Measurements from ENCODE around the gene MGRN1.

Gene MGRN1

DNA sequence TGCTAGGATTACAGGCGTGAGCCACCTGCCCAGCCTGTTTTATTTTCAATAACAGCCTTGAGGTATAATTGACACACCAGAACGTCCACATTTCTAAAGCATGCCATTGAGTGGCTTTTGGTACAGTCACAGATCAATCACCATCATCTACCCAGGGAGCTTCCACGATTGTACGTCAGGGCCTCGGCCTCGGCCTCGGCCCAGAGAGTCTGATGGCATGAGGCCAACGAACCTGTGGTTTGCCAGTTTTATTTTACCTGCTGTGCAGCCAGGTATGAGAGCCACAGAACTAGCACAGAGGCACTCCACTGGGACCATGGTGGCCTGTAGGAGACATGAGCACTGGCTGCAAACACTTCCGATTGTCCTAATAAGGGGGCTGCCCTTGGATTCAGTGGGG is 18.3 kb upstream of the MGRN1 start:
- DNase-seq, result no peak

DNA sequence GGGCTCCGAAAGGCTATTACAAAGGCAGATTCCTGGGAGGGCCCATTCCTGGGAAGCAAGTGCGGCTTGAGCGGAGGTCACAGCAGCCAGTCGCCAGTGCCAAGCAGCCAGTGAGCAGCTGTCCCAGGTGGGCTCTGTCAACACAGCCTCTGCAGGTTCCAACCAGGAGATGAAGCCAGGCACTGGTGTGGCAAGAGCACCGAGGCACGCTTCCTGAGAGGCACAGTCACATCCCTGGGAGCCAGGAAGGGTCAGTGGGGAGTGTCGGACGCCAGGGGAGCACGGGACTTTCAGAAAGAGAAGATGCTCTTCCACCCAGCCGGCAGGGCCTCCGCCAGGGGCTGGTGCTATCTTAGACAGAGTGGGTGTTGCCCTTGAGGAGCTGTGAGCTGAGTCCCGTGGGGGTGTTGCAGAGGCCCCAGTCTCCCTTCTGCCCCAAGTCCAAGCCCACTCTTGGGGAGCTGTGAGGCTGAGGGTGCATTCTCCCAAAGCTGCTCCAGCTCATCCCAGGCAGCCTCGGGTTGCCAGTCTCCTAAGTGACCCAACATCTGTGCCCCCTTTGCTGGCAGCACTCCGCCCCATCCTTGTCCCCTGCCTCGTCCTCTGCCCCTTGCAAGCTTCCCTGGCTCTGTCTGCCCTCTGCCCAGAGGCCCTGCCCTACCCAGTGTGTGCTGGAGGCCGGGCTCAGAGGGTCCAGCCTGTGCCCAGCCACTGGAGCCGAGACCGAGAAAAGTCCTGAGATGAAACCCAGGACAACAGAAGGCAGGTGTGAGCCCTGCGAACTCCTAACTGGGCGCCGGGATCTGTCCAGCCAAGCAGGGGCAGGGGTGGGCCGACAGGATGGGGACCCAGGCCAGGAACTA is 16.6 kb upstream of the MGRN1 start:
- no peak for DNase-seq

DNA sequence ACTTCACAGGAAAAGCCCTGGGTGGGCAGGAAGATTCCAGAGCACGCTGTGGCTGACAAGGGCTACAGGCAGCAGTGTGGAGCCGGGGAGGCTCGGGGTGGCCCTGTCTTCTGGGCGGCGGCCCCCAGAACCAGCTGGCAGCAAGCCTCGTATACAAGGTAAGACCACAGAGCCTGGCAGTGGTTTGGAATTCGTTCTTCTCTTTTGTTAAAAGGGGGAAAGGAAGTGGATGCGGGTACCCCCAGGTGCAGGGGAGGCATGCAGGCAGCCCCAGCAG is 16.0 kb upstream of the MGRN1 start:
- no peak for DNase-seq

DNA sequence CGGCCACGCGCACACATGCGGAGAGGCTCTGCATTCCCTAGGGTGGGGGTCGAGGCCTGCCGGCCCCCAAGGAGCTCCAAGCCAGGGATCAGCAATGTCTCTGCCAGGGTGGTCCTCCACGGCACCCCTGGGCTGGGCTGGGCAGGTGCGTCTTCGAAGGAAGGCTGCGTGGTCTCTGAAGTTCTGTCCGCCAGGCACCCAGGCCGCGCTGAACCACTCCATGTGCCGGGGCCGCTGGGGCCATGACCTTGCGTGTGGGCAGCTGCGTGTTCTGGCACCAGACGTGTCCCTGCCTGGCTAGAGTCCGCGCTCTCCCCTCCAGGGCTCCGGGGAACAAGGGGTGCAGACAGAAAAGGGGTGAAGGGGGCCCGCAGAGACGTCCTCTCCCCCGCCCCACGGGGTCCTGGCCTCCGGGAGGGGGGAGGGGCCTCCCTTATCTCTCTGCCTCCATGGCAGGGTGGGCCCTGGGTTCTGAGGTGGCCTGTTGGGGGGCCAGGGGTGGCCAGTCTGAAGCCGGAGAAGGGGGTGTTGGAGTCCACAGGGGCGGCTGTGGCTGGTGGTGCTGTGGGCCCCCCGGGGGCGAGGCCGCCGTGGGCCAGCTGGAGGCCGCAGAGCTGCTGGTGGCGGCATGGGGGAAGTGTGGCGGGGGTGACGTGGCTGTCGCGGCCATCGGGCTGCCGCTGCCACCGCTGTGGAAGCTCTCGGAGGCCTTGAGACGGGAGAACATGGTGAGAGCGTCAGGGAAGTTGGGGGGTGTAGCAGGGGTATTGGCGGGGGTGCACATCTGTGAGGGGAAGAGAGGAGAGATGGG is 15.2 kb upstream of the MGRN1 start:
- DNase-seq, result no peak

DNA sequence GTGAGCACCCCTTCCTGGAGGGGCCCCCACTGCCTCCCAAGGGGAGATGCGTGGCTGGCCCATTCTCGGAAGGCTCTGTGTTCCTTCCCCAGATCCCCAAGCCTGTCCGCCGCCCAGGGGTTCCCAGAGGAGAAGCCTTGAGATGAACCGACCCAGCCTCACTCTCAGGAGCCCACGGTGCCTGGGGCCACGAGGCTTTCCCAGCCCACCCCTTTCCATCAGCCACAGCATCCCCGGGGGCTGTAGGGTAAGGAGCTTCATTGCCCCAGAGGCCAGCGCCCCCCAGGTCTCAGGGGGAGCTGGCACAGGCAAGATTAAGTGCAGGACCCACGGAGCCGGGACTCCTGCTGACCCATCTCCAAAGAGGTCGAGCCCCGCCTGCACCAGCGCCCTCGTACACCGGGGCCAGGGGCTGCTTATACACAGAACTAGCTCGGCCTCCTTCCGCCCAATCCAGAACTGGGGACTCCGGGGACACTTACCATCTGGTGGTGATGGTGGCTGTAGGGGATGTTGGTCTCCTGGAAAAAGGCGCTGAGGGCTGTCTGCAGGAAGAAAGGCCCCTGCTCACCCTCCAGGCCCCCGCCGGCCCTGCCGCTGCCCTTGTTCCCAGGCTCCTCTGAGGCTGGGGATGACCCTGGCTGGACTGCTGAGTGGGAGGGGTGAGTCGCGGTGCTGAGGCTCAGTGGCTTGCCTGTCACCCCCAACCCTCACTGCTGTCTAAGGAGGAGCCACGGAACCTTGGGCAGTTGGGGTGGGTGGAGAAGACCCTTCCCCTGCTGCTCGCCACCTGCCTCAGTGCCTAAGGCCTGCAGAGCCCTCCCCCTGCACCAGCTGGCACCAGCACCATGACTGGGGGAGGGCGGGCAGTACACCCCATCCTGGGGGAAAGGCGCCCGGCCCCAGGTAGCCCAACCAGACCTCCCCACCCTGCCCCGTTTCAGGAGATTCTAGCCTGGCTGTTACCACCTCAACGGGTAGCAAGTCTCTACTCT is 14.3 kb upstream of the MGRN1 start:
- DNase-seq, result no peak

DNA sequence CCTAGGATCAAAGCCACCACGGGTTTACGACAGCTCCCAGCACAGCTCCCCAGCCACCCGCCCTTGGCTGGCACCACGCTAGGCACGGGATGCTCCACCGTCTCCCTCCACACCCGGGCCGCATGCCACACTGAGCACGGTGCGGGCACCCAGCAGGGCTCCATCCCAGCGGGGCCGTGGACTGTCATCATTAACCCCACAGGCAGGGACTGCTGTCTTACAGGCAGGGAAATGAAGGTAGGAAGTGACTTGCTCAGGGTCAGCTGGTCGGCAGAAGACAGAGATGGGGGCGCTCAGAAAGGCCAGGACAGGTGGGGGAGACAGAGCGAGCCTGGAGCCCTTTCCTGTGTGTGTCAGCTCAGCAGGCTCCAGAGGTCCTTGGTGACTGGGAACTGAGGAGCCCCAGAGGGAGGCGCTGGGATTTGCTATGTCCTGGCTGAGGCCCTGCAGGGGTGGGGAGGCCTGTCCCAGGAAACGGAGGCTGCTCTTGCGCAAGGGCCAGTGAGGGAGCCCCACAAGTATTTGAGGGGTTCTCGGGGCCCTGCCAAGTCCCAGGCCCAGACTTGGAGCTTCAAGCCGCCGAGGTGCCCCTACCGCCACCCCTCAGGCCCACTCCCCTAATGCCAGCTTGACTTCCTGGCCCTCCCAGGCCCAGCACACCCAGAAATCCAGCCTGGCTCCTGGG is 13.1 kb upstream of the MGRN1 start:
- DNase-seq, result no peak

DNA sequence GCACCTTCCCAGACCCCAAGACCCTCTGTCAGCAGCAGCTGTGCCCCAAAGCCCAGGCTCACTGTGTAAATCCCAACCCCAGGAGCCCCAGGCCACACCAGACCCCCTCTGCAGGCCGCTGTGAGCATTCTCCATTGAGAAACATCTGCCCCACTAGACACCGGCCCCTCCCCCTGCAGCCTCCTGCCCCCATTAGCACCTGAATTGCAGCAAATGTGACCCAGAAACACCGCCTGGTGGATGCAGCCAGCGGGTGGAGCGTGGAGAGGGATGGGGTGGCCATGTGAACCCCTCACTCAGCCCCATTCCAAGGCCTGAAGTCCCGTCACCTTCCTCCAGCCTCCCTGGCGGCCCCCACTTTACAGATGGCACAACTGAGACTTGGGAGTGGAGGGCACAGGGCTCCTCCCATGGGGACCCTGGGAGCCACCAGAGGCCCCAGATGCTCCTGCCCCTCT is 12.1 kb upstream of the MGRN1 start:
- DNase-seq, result no peak

DNA sequence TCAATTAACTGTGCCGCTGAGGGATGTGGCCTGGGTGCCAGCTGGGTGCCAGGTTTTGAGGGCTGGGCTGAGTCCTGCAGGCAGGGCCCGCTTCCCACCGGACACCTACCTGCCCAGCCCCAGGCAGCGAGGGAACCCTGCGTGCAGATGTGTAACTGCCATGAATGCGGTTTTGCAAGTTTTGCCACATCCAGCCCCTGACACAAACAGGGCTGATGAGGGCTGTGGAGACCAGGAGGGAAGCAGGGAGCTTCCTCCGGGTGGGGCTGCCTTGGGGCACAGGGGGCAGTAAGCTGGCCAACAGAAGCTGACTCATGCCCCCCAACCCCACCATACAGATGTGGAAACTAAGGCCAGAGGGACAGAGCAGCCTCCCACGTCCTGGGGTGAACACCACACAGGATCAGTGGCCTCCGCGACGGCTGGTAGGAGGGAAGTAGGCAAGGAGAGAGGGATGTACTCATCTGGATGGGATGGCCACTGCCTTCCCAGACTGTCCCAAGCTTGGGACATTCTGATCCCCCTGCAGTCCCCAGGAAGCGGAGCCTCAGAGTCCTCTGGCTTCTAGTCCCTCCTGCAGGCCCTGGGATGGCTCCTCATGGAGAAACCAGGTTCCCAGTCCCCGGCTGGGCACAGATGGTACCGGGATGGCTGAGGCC is 11.5 kb upstream of the MGRN1 start:
- DNase-seq, result no peak

DNA sequence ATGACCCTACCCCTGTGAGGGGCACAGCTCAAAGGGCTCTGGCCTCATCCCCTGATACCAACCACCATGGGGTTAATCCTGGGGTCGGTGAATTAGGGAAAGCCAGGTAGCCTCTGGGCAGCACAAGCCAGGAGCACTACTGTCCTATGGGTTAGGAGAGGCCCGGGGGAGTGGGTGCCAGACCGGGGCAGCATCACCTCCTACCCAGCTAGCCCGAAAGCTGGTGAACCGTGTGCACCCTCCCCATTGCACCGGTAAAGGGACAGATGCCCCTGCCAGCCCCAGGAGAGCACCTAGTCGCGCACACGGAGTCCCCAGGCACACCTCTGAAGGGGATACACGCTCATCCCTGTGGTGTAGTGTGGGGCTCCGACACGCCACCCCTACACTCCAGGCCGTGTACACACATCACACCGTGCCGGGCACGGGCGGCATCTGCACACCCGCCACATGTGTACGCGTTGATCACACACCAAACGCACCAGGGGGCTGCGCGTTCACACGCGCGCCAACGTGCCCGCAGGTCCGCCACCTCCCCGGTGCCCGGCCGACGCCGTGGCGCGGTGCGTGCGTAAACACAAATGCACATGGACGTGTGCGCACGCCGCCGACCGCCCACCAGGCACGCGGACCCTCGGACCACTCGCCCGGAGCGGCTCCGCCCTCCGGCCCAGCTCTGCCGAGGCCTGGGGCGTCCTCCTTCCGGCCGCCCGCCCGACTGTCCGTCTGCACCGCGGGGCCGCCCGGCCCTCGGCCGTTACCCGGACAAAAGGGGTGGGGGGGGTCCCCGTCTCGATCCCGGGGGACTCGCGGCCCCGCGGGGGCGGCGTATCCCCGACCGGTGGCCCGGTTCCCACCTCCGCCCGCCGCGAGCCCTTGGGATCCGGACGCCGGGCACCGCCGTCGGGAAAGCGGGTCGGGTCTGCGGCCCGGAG is 10.7 kb upstream of the MGRN1 start:
- DNase-seq, result peak; percentile 22

DNA sequence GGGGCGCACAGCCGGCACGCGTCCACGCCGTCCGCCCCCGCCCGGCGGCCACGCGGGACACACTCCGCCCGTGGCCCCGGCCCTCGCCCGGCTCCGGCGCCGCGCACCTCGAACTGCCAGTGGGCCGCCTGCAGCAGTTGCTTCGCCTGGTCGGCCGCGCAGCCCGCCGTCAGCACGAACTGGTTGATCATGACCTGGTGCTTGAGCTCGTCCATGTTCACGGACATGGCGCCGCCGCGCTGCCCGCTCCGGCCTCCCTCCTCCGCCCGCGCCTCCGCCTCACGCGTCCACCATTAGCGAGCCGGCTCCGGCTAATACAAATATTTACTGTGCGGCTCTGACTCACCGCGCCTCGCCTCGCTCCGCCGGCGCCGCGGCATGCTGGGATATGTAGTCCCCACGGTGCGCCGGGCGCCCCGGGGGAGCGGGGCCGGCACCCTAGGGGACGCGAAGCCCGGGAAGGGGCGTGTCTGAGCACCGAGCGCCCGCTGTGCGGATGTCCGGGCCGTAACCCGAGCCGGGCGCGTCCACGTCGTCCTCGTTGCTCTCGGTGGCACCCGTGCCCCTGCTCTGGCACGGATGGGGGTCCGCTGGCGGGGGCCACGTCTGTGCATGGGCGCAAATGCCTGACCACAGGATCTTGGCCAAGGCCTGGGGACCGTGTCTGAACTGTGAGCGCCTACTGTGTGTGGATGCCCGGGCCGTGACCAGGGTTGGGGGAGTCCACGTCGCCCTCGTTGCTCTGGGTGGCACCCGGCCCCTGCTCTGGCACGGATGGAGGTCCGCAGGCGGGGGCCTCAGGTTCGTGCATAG is 9.8 kb upstream of the MGRN1 start, which contains the start of gene UBALD1:
UBALD1 (minus strand) TSS at position 318 of the 813 bp plus-strand sequence; CDS start at position 227, 91 bp downstream.
- DNase-seq, result peak; percentile 85

DNA sequence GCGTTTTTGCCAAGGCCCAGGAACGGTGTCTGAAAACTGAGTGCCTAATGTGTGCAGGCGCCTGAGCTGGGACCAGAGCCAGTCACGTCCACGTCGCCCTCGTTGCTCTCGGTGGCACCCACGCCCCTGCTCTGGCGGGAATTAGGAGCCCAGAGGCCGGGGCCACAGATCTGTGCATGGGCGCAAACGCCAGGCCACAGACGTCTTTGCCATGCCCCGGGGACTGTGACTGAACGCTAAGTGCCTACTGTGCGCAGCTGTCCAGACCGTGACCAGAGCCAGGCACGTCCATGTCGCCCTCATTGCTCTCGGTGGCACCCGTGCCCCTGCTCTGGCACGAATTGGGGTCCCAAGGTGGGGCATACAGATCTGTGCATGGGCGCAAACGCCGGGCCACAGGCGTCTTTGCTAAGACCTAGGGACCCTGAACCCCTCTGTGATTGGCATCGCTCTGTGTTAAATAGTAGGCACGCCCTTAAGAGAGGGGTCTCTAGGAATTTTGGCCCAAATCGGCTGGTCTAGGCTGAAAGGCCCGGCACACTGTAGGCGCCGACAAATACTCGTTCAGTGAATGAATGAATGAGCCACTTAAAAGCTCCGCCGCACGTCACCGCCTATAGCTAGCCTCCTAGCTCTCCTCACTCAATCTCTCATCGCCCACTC is 9.1 kb upstream of the MGRN1 start:
- no peak for DNase-seq

DNA sequence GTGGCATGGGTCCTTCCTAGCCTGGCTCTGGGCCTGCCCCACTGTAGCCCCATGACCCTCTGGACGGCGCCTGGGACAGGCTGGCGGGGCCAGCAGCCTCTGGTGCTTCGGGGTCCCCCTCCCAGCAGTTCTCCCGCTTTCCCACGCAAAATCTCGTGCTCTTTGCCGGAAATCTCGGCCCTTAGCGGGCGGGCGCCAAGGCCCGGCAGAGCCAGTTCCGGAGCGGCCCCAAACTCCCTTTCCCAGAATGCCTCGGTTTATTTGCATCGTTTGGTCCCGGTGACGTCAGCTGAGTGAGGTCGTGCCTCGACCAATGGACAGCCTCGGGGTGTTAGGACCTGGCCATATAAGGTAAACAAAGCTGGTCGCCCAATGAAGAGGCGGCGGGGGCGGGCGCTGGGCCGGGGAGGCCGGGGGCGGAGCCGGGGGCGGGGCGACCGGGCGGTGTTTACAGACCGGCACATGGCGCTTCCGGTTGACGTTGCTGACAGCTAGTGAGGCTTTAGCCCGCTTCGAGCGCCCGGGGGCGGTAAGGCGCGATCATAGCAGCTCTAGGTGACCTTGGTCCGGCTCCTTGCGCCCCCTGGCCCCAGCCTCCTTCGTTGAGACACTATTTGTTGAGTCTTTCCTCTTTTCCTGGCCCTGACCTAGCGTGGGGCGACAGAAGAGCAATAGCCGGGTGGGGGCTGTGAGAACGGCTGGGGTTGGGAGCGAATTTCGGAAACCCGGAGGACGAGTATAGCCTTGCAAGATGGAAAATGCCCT is 8.4 kb upstream of the MGRN1 start:
- DNase-seq, result peak; percentile 100

DNA sequence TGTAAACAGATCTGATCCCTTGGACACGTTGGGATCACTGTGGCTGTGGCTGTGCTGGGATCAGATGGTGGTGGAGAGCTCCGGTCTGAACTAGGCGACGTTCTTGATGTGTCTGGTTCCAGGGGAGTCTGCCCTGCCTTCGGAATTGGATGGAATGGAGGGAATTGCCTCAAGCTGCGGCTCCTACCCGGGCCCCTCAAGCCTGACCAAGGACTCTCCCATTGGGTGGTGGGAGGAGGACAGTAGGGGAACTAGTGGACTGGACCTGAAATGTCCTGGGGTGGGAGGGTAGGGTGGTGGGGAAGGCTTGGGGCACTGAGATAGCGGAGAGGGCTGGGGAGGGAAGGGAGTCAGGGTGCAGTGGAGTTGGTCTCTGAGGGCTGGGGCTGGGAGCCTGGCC is 6.7 kb upstream of the MGRN1 start:
- DNase-seq, result no peak

DNA sequence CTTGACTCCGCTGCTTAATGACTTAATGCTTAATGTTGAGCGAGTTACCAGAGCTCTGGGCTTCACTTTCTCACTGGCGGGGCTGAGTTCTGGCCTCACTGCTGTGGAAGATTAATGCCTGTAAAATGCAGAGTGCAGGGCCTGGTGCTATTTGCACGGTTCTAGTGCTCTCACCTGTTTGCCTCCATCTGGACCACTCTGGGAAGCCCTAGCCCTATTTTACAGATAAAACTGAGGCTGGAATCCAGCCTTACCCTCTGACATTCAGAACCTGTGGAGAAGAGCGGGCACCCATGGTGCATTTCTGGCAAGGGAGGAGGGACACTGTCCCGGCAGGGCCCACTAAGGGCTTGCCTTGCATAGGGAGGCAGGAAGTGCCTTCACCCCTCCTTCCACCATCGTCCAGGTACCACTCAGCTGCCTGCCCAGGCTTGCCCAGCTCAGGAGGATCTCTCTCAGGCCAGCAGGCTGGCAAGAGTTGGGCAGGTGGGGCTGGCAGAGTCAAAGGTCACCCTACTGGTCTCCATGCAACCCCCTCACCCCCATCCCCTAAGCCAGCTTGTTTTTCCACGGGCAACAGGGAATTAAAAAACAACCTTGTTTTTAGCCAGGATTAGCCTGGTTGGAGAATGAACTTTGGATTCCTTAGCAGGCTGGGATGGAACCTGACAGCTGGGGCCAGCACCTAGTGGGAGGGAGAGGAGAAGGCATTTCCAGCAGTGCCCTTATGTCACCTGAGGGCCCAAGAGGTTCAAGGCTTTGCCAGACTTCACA is 5.8 kb upstream of the MGRN1 start:
- DNase-seq, result no peak

DNA sequence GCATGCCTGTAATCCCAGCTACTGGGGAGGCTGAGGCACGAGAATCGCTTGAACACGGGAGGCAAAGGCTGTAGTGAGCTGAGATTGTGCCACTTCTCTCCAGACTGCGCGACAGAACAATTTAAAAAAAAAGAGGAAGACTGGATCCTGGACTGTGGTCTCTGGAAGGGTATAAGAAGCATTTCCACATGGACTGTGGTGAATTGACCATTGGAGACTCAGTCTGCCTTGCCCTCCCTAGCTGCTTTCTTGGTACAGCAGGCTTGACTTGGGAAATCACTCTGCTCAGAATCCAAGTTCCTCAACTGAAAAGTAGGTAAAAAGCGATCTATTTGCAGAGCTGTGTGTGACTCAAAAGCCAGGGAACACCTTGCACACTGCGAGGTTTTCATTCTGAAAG is 1.0 kb upstream of the MGRN1 start:
- no peak for DNase-seq

DNA sequence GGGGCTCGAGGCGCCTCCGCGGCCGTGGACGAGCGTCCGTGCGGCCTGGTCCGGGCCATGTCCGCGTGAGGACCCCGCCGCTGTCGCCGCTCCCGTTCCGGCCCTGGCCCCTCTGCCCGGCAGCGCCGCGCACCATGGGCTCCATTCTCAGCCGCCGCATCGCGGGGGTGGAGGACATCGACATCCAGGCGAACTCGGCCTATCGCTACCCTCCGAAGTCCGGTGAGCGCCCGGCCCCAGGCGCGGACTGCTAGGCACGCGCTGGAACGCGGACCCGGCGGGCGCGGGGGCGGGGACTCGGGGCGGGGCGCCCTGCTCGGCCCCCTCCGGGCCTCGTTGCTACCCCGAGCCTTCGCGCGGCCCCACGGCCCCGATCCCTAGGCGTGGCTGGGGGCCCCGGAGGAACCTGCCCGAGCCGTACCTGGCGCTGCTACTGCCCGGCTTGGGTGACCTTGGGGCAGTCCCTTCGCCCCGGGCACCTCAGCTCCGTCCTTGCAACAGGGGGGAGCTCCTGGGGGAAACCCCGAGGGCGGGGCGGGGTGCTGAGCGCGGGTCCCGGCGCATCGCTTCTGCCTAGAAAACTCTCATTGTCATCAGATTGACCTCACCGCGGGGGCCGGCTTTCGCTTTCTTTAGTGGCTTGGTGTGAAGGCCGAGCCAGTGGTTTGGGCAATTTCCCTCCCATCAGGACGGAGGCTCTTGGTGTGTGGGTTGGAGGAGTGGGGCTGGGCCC is 367 bp downstream of the MGRN1 start:
- peak; percentile 79 for DNase-seq

Measured in CD4-positive, alpha-beta T cell treated with Interleukin-10 for 1 hour (primary cell).